ENCODE results near the gene LST1. TPM values are rescaled to one million over a fixed set of nuclear protein-coding genes. Genes with fewer than 3 reads are reported as not detected.

Gene LST1
- total and polyA plus RNA-seq, 2 of the 8 experiments (the other 6 are each of a cell fraction or from before 2014, with no cell fraction given), result not detected

DNA sequence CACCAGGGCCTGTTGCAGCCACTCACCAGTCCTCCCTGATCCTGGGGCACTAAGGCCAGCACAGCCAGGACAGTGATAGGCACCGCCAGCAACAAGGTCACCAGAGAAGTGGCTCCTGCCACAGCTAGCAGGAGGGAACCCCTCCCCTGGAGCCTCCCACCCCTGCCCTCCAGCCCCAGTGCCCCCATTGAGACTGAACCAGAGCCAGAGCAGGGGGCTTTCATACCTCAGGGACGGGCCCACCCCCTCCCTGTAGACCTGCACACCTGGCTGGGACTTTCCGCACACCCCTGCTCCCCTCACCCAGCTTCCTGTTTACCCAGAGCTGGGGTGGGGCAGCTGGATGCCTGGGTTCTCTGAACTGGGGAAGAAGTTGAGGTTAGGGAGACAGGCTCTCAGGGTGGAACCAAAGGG lies 3.8 kb upstream of the LST1 start, which contains the start of gene LTB:
TSS of gene LTB (minus strand) at position 195 of the 414 bp plus-strand sequence. CDS start at position 188, 7 bp downstream.
- H3K79me2 ChIP-seq (ENCODE audit: control insufficient read depth in 1 of 2, insufficient read depth in 2 of 2, low read length in 2 of 2), result no peaks in the 10 kb centered on the region
- no peak for FAIRE-seq
- peak within 1 kb of the TSS; percentile 71 for H3K18ac ChIP-seq (ENCODE audit: extremely low read depth, low read length)
- POLR2A ChIA-PET (ENCODE audit: partially characterized antibody), result interaction anchor here (0.8 to 12.2 kb wide), 14 partner anchors 11 to 252 kb away, joined by 3 to 110 read pairs (median 5); partner anchors contain the start of genes ATP6V1G2, DDX39B, GPANK1 and NCR3
- H3K4me3 ChIP-seq (ENCODE audit: extremely low read depth in 1 of 4, insufficient read depth in 2 of 4, low read depth in 3 of 4, low read length in 4 of 4), result peak within 1 kb of the TSS; percentile 54 to 89 (median 80)
- CTCF ChIA-PET (ENCODE audit: partially characterized antibody), result interaction anchor here (0.5 to 22.0 kb wide), 10 partner anchors 0 to 61 kb away, joined by 3 to 640 read pairs (median 15); partner anchors contain the start of genes ATP6V1G2, LST1, LTB and NCR3
- H2BK5ac ChIP-seq (ENCODE audit: low read depth, low read length), result peak within 1 kb of the TSS; percentile 35; the same call in 1 of the 2 replicates
- H2BK12ac ChIP-seq (ENCODE audit: low read depth, low read length), result peak within 1 kb of the TSS; percentile 75; the same call in 1 of the 2 replicates
- H3K27ac ChIP-seq (ENCODE audit: low read depth, low read length), result no peak within 1 kb of the TSS
- no peak within 1 kb of the TSS for H4K5ac ChIP-seq (ENCODE audit: insufficient read length, low read depth, low read length)
- H3K4ac ChIP-seq (replicated peaks; ENCODE audit: insufficient read length, low read depth, low read length), result peak within 1 kb of the TSS; percentile 61
- peak within 1 kb of the TSS; percentile 32 for H3K56ac ChIP-seq (replicated peaks; ENCODE audit: insufficient read length, low read depth, low read length)
- H2BK120ac ChIP-seq (replicated peaks; ENCODE audit: low read depth, low read length), result no peak within 1 kb of the TSS
- TF ChIP-seq CEBPB (IDR thresholded peaks at IDR 0.05; ENCODE audit: low read depth, low read length) (no peak), POU5F1 (IDR thresholded peaks at IDR 0.05; ENCODE audit: low read depth, low read length) (no peak), RAD21 (IDR thresholded peaks at IDR 0.05 in 1 of 2, conservative IDR thresholded peaks at IDR 0.05 in 1 of 2; ENCODE audit: low read depth in 2 of 2, low read length in 2 of 2) (no peak), EZH2 (IDR thresholded peaks at IDR 0.05; ENCODE audit: low read depth, low read length, severe bottlenecking) (no peak), TEAD4 (IDR thresholded peaks at IDR 0.05; ENCODE audit: low read depth, low read length) (no peak), CBX8 (IDR thresholded peaks at IDR 0.05; ENCODE audit: borderline replicate concordance, low read depth, low read length) (no peak), TCF12 (IDR thresholded peaks at IDR 0.05; ENCODE audit: low read depth, low read length) (no peak)
- TF ChIP-seq, protein P1, sequence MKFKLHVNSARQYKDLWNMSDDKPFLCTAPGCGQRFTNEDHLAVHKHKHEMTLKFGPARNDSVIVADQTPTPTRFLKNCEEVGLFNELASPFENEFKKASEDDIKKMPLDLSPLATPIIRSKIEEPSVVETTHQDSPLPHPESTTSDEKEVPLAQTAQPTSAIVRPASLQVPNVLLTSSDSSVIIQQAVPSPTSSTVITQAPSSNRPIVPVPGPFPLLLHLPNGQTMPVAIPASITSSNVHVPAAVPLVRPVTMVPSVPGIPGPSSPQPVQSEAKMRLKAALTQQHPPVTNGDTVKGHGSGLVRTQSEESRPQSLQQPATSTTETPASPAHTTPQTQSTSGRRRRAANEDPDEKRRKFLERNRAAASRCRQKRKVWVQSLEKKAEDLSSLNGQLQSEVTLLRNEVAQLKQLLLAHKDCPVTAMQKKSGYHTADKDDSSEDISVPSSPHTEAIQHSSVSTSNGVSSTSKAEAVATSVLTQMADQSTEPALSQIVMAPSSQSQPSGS (IDR thresholded peaks at IDR 0.05; ENCODE audit: low read length), result no peak
- no peak within 1 kb of the TSS; the same call in 1 of the 2 replicates for H2AK5ac ChIP-seq (ENCODE audit: low read depth, low read length)
- H3K4me2 ChIP-seq (ENCODE audit: insufficient read depth in 1 of 2, low read depth in 2 of 2, low read length in 2 of 2), result peak within 1 kb of the TSS; percentile 62 to 84
- no peak within 1 kb of the TSS; the same call in 1 of the 2 replicates for H4K8ac ChIP-seq (ENCODE audit: extremely low read depth, insufficient read depth, low read length)
- peak within 1 kb of the TSS in 3 of 4 experiments; percentile 22 to 57 (median 51); a peak in 5 of 7 replicates for H3K9ac ChIP-seq (replicated peaks in 1 of 4; ENCODE audit: extremely low read depth in 1 of 4, low read depth in 3 of 4, low read length in 3 of 4)
- H3K4me1 ChIP-seq (replicated peaks in 1 of 4; ENCODE audit: control insufficient read depth in 3 of 4, insufficient read depth in 4 of 4, low read length in 3 of 4), result peaks cover 0 to 6% (median 6%) of the 10 kb centered on the region in 4 experiments; a peak in 6 of 7 replicates
- no peaks in the 10 kb centered on the region for H3K79me1 ChIP-seq (ENCODE audit: low read depth, low read length)
- H2BK20ac ChIP-seq (ENCODE audit: low read length), result 0 out of 2 replicates have a peak within 1 kb of the TSS, but pooled peaks have one; percentile 3
- H3K23me2 ChIP-seq (ENCODE audit: low read depth, low read length), result peaks cover 9% of the 10 kb centered on the region; the same call in 1 of the 2 replicates
- peaks cover 0 to 8% (median 7%) of the 10 kb centered on the region in 4 experiments; a peak in 5 of 7 replicates for H3K27me3 ChIP-seq (replicated peaks in 1 of 4; ENCODE audit: control insufficient read depth in 3 of 4, extremely low read depth in 1 of 4, insufficient read depth in 3 of 4, low read length in 3 of 4)
- H4K20me1 ChIP-seq (replicated peaks in 1 of 2; ENCODE audit: control insufficient read depth in 1 of 2, insufficient read depth in 2 of 2, low read length in 2 of 2), result no peaks in the 10 kb centered on the region
- H3K23ac ChIP-seq (ENCODE audit: insufficient read length), result no peak within 1 kb of the TSS
- 0 out of 2 replicates have a peak within 1 kb of the TSS, but pooled peaks have one; percentile 88 for H2BK15ac ChIP-seq (ENCODE audit: low read length)
- H3K9me3 ChIP-seq (ENCODE audit: insufficient read depth in 2 of 2, low read depth in 1 of 2, low read length in 1 of 2), result no peaks in the 10 kb centered on the region
- no peak within 1 kb of the TSS for H3K14ac ChIP-seq (ENCODE audit: insufficient read length)
- no peak within 1 kb of the TSS for H4K91ac ChIP-seq (replicated peaks; ENCODE audit: insufficient read length, low read length)
- WGBS, 2 experiments (ENCODE audit: extremely low coverage in 1 of 2, insufficient coverage in 1 of 2, insufficient read length in 1 of 2, insufficient replicate concordance in 2 of 2, low coverage in 1 of 2, low lambda C conversion rate in 2 of 2, missing lambda C conversion rate in 1 of 2), result 88% methylated on average over 3 of the region's 3 CpGs; no CpG with 5 or more reads in 1 of the 2 experiments
- H3K36me3 ChIP-seq (ENCODE audit: control insufficient read depth in 2 of 4, insufficient read depth in 4 of 4, low read length in 3 of 4), result no peaks in the 10 kb centered on the region
- H2AFZ ChIP-seq (ENCODE audit: low read length), result peak within 1 kb of the TSS; percentile 79
- no peak for DNase-seq (ENCODE audit: low read depth in 1 of 2, low spot score in 2 of 2)
